Astrocyte (in vitro differentiated cells and primary cell): Measurements from ENCODE around the gene EDARADD. TPM values are rescaled to one million over a fixed set of nuclear protein-coding genes. Genes with fewer than 3 reads are reported as not detected.

ENCODE experiments used
- DNase-seq: peaks from one replicate; pipeline ENCODE4 v3.0.0-alpha.2; 2010; ENCODE audit warnings: low read depth
- FAIRE-seq: peaks from 2 replicates; lab custom pipeline; 2011; peaks lifted over from hg19 to GRCh38; lab: Jason Lieb, UNC
- H2AFZ ChIP-seq: 2 replicates; pipeline ENCODE4 v1.6.0; 2012; ENCODE audit warnings: low read depth, low read length, inconsistent platforms
- H3K27ac ChIP-seq: 2 replicates; pipeline ENCODE4 v1.5.1; 2011; ENCODE audit warnings: low read depth, low read length, inconsistent platforms
- H3K27me3 ChIP-seq: 2 replicates; pipeline ENCODE4 v1.6.0; 2011; ENCODE audit warnings: low read length, inconsistent platforms; ENCODE audit not compliant: insufficient read depth
- H3K36me3 ChIP-seq: 2 replicates; pipeline ENCODE4 v1.5.1; 2011; ENCODE audit warnings: low read length, inconsistent platforms; ENCODE audit not compliant: insufficient read depth
- H3K4me1 ChIP-seq: 2 replicates; pipeline ENCODE4 v1.5.1; 2011; ENCODE audit warnings: low read length, inconsistent platforms; ENCODE audit not compliant: insufficient read depth
- H3K4me2 ChIP-seq: 2 replicates; pipeline ENCODE4 v1.6.0; 2012; ENCODE audit warnings: low read length, inconsistent platforms
- H3K4me3 ChIP-seq: 2 replicates; pipeline ENCODE4 v1.5.1; 2011; ENCODE audit warnings: low read depth, mild to moderate bottlenecking, low read length, inconsistent platforms; ENCODE audit not compliant: insufficient read depth
- H3K79me2 ChIP-seq: 2 replicates; pipeline ENCODE4 v1.6.0; 2012; ENCODE audit warnings: mild to moderate bottlenecking, low read length, inconsistent platforms; ENCODE audit not compliant: insufficient read depth
- H3K9ac ChIP-seq: 2 replicates; pipeline ENCODE4 v1.6.0; 2012; ENCODE audit warnings: mild to moderate bottlenecking, low read length, inconsistent platforms
- H3K9me3 ChIP-seq: 2 replicates; pipeline ENCODE4 v1.5.1; 2012; ENCODE audit warnings: low read depth, mild to moderate bottlenecking, low read length, inconsistent platforms; ENCODE audit not compliant: insufficient read depth
- H4K20me1 ChIP-seq: 2 replicates; pipeline ENCODE4 v1.6.0; 2012; ENCODE audit warnings: low read length, inconsistent platforms; ENCODE audit not compliant: insufficient read depth
- H3K27ac Mint-ChIP-seq: one replicate; pipeline ENCODE4 v1.8.0; 2021; ENCODE audit warnings: mild to moderate bottlenecking, mixed read lengths; ENCODE audit not compliant: unreplicated experiment
- H3K27me3 Mint-ChIP-seq: one replicate; pipeline ENCODE4 v1.8.0; 2021; ENCODE audit warnings: low read depth, mixed read lengths; ENCODE audit not compliant: unreplicated experiment
- H3K36me3 Mint-ChIP-seq: one replicate; pipeline ENCODE4 v1.8.0; 2021; ENCODE audit warnings: low read depth, mixed read lengths; ENCODE audit not compliant: unreplicated experiment
- H3K4me1 Mint-ChIP-seq: one replicate; pipeline ENCODE4 v1.8.0; 2021; ENCODE audit warnings: low read depth, mixed read lengths; ENCODE audit not compliant: unreplicated experiment
- H3K4me3 Mint-ChIP-seq: one replicate; pipeline ENCODE4 v1.8.0; 2021; ENCODE audit warnings: mild to moderate bottlenecking, moderate library complexity, mixed read lengths; ENCODE audit not compliant: unreplicated experiment
- H3K9me3 Mint-ChIP-seq: one replicate; pipeline ENCODE4 v1.8.0; 2021; ENCODE audit warnings: mild to moderate bottlenecking, mixed read lengths; ENCODE audit not compliant: unreplicated experiment
- CTCF ChIP-seq: IDR thresholded peaks from 2 replicates; pipeline ENCODE4 v1.5.1; 2011; ENCODE audit warnings: low read depth, mild to moderate bottlenecking, inconsistent platforms, low read length, moderate library complexity; ENCODE audit not compliant: insufficient read depth
- EZH2 ChIP-seq: IDR thresholded peaks from 2 replicates; pipeline ENCODE4 v1.6.1; 2012; ENCODE audit warnings: mild to moderate bottlenecking, low read length, inconsistent platforms; ENCODE audit not compliant: insufficient read depth
- total RNA-seq: library from RNA; stranded (reverse); gene quantifications from 2 replicates; pipeline ENCODE4 v1.2.1, GENCODE V29; 2021

The EDARADD gene
- total RNA-seq, 1 donor from 2014 or later = 0.98 TPM

GRCh38 chr1:236520445-236521005 lies 126.4 kb downstream of the EDARADD start:
- Mint-ChIP-seq H3K27ac (no peak overlapping the region), H3K4me1 (peaks cover 12% of the 10 kb centered on the region), H3K27me3 (no peaks in the 10 kb centered on the region), H3K36me3 (no peaks in the 10 kb centered on the region), H3K4me3 (no peak overlapping the region), H3K9me3 (no peaks in the 10 kb centered on the region)
- peaks cover 13% of the 10 kb centered on the region for H3K79me2 ChIP-seq
- no peak overlapping the region for H3K4me3 ChIP-seq
- H3K4me1 ChIP-seq = peaks cover 18% of the 10 kb centered on the region
- H3K9me3 ChIP-seq = no peaks in the 10 kb centered on the region
- H4K20me1 ChIP-seq = no peaks in the 10 kb centered on the region
- no peaks in the 10 kb centered on the region for H3K27me3 ChIP-seq
- no peak overlapping the region for H3K27ac ChIP-seq
- no peak overlapping the region for H3K4me2 ChIP-seq
- H2AFZ ChIP-seq = no peak overlapping the region
- H3K9ac ChIP-seq = no peak overlapping the region
- H3K36me3 ChIP-seq = no peaks in the 10 kb centered on the region
- no peak for DNase-seq
- FAIRE-seq = no peak
- TF ChIP-seq CTCF (no peak), EZH2 (no peak)

GRCh38 chr1:236522937-236523703 lies 129.0 kb downstream of the EDARADD start:
- H3K27ac ChIP-seq = peak overlapping the region; percentile 73
- H2AFZ ChIP-seq = peak overlapping the region; percentile 88
- no peaks in the 10 kb centered on the region for H3K9me3 ChIP-seq
- Mint-ChIP-seq H3K4me1 (peaks cover 4% of the 10 kb centered on the region), H3K27me3 (no peaks in the 10 kb centered on the region), H3K27ac (no peak overlapping the region), H3K9me3 (no peaks in the 10 kb centered on the region), H3K36me3 (no peaks in the 10 kb centered on the region), H3K4me3 (peak overlapping the region; percentile 92)
- H3K4me2 ChIP-seq = peak overlapping the region; percentile 90
- no peaks in the 10 kb centered on the region for H3K27me3 ChIP-seq
- no peaks in the 10 kb centered on the region for H4K20me1 ChIP-seq
- peak overlapping the region; percentile 89 for H3K9ac ChIP-seq
- peak overlapping the region; percentile 96 for H3K4me3 ChIP-seq
- H3K36me3 ChIP-seq = peaks cover 12% of the 10 kb centered on the region
- no peak for DNase-seq
- peaks cover 13% of the 10 kb centered on the region for H3K79me2 ChIP-seq
- no peak for TF ChIP-seq CTCF
- no peak for TF ChIP-seq EZH2
- peaks cover 7% of the 10 kb centered on the region for H3K4me1 ChIP-seq
- FAIRE-seq = no peak

- Histone ChIP-seq H3K27me3 (no peaks in the 10 kb centered on the region), H3K27ac (peak within 1 kb of the TSS; percentile 73), H2AFZ (peak within 1 kb of the TSS; percentile 88), H3K9me3 (no peaks in the 10 kb centered on the region), H3K4me3 (peak within 1 kb of the TSS; percentile 96), H3K79me2 (peaks cover 13% of the 10 kb centered on the region), H3K4me2 (peak within 1 kb of the TSS; percentile 90), H3K36me3 (peaks cover 12% of the 10 kb centered on the region), H3K4me1 (peaks cover 7% of the 10 kb centered on the region), H3K9ac (peak within 1 kb of the TSS; percentile 89), H4K20me1 (no peaks in the 10 kb centered on the region)
- peak within 1 kb of the TSS; percentile 87 for H3K27ac Mint-ChIP-seq
- H3K4me3 Mint-ChIP-seq = peak within 1 kb of the TSS; percentile 92
- H3K4me1 Mint-ChIP-seq = peaks cover 4% of the 10 kb centered on the region
- DNase-seq = peak; percentile 80
- FAIRE-seq = no peak
- no peaks in the 10 kb centered on the region for H3K27me3 Mint-ChIP-seq
- H3K9me3 Mint-ChIP-seq = no peaks in the 10 kb centered on the region
- TF ChIP-seq EZH2 (no peak), CTCF (no peak)
- H3K36me3 Mint-ChIP-seq = no peaks in the 10 kb centered on the region
Observed at GRCh38 chr1:236523704-236524141, 129.6 kb downstream of the EDARADD start, which contains the start of gene LGALS8. Gene LGALS8 (plus strand): TSS chr1:236523982. CDS start chr1:236526071, 2,089 bp downstream.
